CD4-positive, alpha-beta T cell (primary cell): ENCODE measurements around the gene TMEM95. TPM values are rescaled to one million over a fixed set of nuclear protein-coding genes. Genes with fewer than 3 reads are reported as not detected.
"Not testable (repeated sequence)": the region's sequence is repeated elsewhere in the genome, so short reads cannot be mapped to it uniquely, and the experiment has no call there.

Source experiments
- ATAC-seq: fragments of 200-7000 bp; cut with Tn5 transposase; one replicate; pipeline ENCODE4 v1.10.0; 2022; ENCODE audit warnings: mild to moderate bottlenecking; ENCODE audit not compliant: poor library complexity
- CTCF ChIA-PET: fragments of 350-600 bp; sonication (Branson Sonifier 250); formaldehyde crosslinking; loops from one replicate; lab custom pipeline; 2021; ENCODE audit warnings: antibody characterized with exemption, inconsistent platforms; lab: Charles Lee
- POLR2A ChIA-PET: fragments of 350-600 bp; sonication (Branson Sonifier 250); formaldehyde crosslinking; loops from one replicate; lab custom pipeline; 2021; ENCODE audit warnings: antibody characterized with exemption, inconsistent platforms; lab: Charles Lee
- DNase-seq, 14 experiments: peaks; one replicate each; pipeline ENCODE4 v3.0.0-alpha.2; 2013 to 2020; ENCODE audit warnings: mixed read lengths in 2 of 14
- H3K27ac ChIP-seq, 2 donors: one replicate each; pipeline versions ENCODE4 v1.5.1 to v1.7.0; 2013; ENCODE audit warnings: low read length in 2 of 2, low read depth in 1 of 2, mild to moderate bottlenecking in 1 of 2
- H3K27me3 ChIP-seq, 2 experiments: 1 replicate in 1 of 2; 2 replicates in 1 of 2; pipeline versions ENCODE4 v1.6.1 to v1.7.0; 2013; ENCODE audit warnings: low read length in 2 of 2, control low read depth in 1 of 2, mild to moderate bottlenecking in 1 of 2, moderate library complexity in 1 of 2; ENCODE audit not compliant: insufficient read depth in 2 of 2, control insufficient read depth in 1 of 2
- H3K36me3 ChIP-seq: one replicate; pipeline ENCODE4 v1.6.1; 2013; ENCODE audit warnings: low read length, control low read depth; ENCODE audit not compliant: insufficient read depth
- H3K4me1 ChIP-seq: one replicate; pipeline ENCODE4 v1.6.1; 2013; ENCODE audit warnings: low read length, control low read depth; ENCODE audit not compliant: insufficient read depth
- H3K4me3 ChIP-seq: one replicate; pipeline ENCODE4 v1.5.1; 2013; ENCODE audit warnings: mild to moderate bottlenecking, low read length, moderate library complexity
- H3K9me3 ChIP-seq, 2 experiments: 1 replicate in 1 of 2; 2 replicates in 1 of 2; pipeline versions ENCODE4 v1.6.1 to v1.7.0; 2013; ENCODE audit warnings: low read length in 2 of 2, mild to moderate bottlenecking in 2 of 2, control low read depth in 1 of 2, moderate library complexity in 1 of 2; ENCODE audit not compliant: control insufficient read depth in 1 of 2, insufficient read depth in 1 of 2
- H3K27ac Mint-ChIP-seq: one replicate; pipeline ENCODE4 v1.8.0; 2020; ENCODE audit warnings: mixed read lengths
- H3K27me3 Mint-ChIP-seq: one replicate; pipeline ENCODE4 v1.8.0; 2021; ENCODE audit warnings: mixed read lengths
- H3K36me3 Mint-ChIP-seq: one replicate; pipeline ENCODE4 v1.8.0; 2021; ENCODE audit warnings: low read depth, mixed read lengths
- H3K4me1 Mint-ChIP-seq: one replicate; pipeline ENCODE4 v1.8.0; 2021; ENCODE audit warnings: low read depth, mixed read lengths
- H3K4me3 Mint-ChIP-seq: one replicate; pipeline ENCODE4 v1.8.0; 2020; ENCODE audit warnings: mild to moderate bottlenecking, mixed read lengths
- H3K9me3 Mint-ChIP-seq: one replicate; pipeline ENCODE4 v1.8.0; 2020; ENCODE audit warnings: mixed read lengths
- intact Hi-C, 2 experiments: fragments of 100-400 bp; cut with DNase I in 1 of 2; cut with micrococcal nuclease in 1 of 2; formaldehyde crosslinking; loops; one replicate each; pipeline versions ENCODE4 v1.15.1 to v1.9.0; 2023 to 2025; cut with DNase I, micrococcal nuclease
- total RNA-seq, 174 experiments: library from RNA in 2 of 174; stranded (reverse) in 2 of 174; gene quantifications; one replicate each; pipeline ENCODE4 v1.2.3 and lab custom pipeline; 2021 to 2026
- TF ChIP-seq, protein P1 (sequence below): fragments of 200-600 bp; IDR thresholded peaks from one replicate; pipeline ENCODE4 v1.8.0; 2022; ENCODE audit warnings: antibody characterized with exemption, mild to moderate bottlenecking

Gene TMEM95
- total RNA-seq, 2 experiments from 2014 or later: not detected

DNA sequence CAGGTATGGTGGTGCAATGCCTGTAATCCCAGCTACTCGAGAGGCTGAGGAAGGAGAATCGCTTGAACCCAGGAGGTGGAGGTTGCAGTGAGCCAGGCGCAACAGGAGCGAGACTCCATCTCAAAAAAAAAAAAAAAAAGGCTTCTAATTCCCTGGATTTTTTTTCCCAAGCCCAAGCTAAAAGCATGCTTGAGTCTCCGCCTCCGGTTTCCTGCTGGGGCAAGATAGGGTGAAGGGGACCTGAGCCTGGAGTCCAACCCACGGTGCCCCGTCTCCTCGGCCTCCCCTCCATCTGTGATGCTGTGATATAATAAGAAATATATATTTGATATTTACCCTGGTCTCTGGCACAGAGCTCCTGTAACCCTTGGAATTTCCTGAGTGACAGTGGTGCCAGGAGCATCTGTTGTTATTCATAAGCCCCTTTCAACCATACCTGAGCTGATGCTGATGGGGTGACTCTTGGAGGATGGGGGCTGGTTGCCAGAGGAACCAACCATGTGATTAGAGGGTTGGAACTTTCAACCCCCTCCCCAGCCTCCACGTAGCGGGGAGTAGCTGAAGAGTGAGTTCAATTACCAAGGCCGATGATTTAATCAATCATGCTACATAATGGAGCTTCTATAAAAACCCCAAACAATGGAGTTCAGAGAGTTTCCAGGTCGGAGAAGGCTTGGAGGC is 13.1 kb downstream of the TMEM95 start:
- intact Hi-C loops: no loop called here
- no peaks in the 10 kb centered on the region for H3K27me3 ChIP-seq
- TF ChIP-seq, protein P1, sequence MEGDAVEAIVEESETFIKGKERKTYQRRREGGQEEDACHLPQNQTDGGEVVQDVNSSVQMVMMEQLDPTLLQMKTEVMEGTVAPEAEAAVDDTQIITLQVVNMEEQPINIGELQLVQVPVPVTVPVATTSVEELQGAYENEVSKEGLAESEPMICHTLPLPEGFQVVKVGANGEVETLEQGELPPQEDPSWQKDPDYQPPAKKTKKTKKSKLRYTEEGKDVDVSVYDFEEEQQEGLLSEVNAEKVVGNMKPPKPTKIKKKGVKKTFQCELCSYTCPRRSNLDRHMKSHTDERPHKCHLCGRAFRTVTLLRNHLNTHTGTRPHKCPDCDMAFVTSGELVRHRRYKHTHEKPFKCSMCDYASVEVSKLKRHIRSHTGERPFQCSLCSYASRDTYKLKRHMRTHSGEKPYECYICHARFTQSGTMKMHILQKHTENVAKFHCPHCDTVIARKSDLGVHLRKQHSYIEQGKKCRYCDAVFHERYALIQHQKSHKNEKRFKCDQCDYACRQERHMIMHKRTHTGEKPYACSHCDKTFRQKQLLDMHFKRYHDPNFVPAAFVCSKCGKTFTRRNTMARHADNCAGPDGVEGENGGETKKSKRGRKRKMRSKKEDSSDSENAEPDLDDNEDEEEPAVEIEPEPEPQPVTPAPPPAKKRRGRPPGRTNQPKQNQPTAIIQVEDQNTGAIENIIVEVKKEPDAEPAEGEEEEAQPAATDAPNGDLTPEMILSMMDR: no peak
- ATAC-seq: no peak
- CTCF ChIA-PET: no interaction called here
- POLR2A ChIA-PET: interaction anchor here (1.3 to 1.4 kb wide), 2 partner anchors 15 to 36 kb away, joined by 4 to 5 read pairs; partner anchors contain the start of gene TMEM256
- no peaks in the 10 kb centered on the region for H3K9me3 Mint-ChIP-seq
- H3K27ac ChIP-seq: no peak overlapping the region
- H3K27me3 Mint-ChIP-seq: no peaks in the 10 kb centered on the region
- no peak overlapping the region for H3K4me3 Mint-ChIP-seq
- H3K4me1 Mint-ChIP-seq: no peaks in the 10 kb centered on the region
- no peaks in the 10 kb centered on the region for H3K36me3 ChIP-seq
- H3K4me1 ChIP-seq: no peaks in the 10 kb centered on the region
- no peaks in the 10 kb centered on the region for H3K36me3 Mint-ChIP-seq
- no peak overlapping the region for H3K4me3 ChIP-seq
- no peaks in the 10 kb centered on the region for H3K9me3 ChIP-seq
- DNase-seq: no peak
- H3K27ac Mint-ChIP-seq: no peak overlapping the region

DNA sequence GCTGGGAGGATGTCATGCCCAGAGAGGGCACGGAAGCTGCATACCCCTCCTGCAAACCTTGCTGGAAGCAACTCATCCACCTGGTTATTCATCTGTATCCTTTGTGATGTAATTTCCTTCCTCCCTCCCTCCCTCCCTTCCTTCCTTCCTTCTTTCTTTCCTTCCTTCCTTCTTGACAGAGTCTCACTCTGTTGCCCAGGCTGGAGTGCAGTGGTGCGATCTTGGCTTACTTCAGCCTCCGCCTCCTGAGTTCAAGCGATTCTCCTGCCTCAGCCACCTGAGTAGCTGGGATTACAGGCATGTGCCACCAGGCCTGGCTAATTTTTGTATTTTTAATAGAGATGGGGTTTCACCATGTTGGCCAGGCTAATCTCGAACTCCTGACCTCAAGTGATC is 13.6 kb downstream of the TMEM95 start:
- H3K9me3 ChIP-seq, H3K4me1 Mint-ChIP-seq, H3K4me1 ChIP-seq, ATAC-seq, H3K27ac Mint-ChIP-seq, H3K4me3 Mint-ChIP-seq, H3K4me3 ChIP-seq, H3K9me3 Mint-ChIP-seq, CTCF ChIA-PET, intact Hi-C loops, DNase-seq, H3K27me3 Mint-ChIP-seq, H3K36me3 Mint-ChIP-seq, H3K36me3 ChIP-seq, H3K27ac ChIP-seq, H3K27me3 ChIP-seq: not testable (repeated sequence)
- POLR2A ChIA-PET: interaction anchor here (1.3 to 1.4 kb wide), 2 partner anchors 14 to 35 kb away, joined by 4 to 5 read pairs; partner anchors contain the start of gene TMEM256

DNA sequence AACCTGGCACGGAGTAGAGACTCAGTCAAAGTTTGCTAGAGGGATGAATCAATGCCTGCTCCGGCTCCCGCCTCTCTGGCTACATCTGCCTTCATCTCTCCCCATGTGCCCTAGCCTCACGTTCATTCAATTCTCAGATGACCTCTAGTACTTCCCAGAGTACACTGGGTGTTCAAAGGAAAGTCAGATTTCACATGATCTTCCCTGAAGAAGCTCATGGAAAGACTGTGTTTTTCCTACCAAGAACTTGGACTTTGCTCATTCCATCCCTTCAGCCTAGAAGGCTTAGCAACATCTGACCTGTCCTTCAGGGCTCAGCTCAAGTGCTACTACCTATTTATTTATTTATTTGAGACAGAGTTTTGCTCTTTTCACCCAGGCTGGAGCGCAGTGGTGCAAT is 14.9 kb downstream of the TMEM95 start:
- TF ChIP-seq, protein P1: no peak
- H3K4me3 Mint-ChIP-seq: no peak overlapping the region
- H3K36me3 Mint-ChIP-seq: no peaks in the 10 kb centered on the region
- no peaks in the 10 kb centered on the region for H3K27me3 Mint-ChIP-seq
- no peak overlapping the region for H3K4me3 ChIP-seq
- no peaks in the 10 kb centered on the region for H3K9me3 ChIP-seq
- intact Hi-C loops: no loop called here
- ChIA-PET POLR2A (no interaction called here), CTCF (interaction anchor here (1.0 to 1.9 kb wide), 2 partner anchors 14 to 74 kb away, joined by 3 to 5 read pairs; no protein-coding TSS in a partner anchor)
- DNase-seq (no peak), ATAC-seq (no peak)
- H3K27ac ChIP-seq: no peak overlapping the region
- no peaks in the 10 kb centered on the region for H3K9me3 Mint-ChIP-seq
- H3K4me1 Mint-ChIP-seq: no peaks in the 10 kb centered on the region
- no peak overlapping the region for H3K27ac Mint-ChIP-seq
- no peaks in the 10 kb centered on the region for H3K36me3 ChIP-seq
- no peaks in the 10 kb centered on the region for H3K27me3 ChIP-seq
- no peaks in the 10 kb centered on the region for H3K4me1 ChIP-seq
